Esophagus muscularis mucosa (tissue), 4 donors: ENCODE data around the gene CACNG3. TPM values are rescaled to one million over a fixed set of nuclear protein-coding genes. Genes with fewer than 3 reads are reported as not detected.
"Not testable (repeated sequence)": the region's sequence is repeated elsewhere in the genome, so short reads cannot be mapped to it uniquely, and the experiment has no call there.

Experiments used
- DNase-seq: peaks from one replicate; pipeline ENCODE4 v3.0.0-alpha.2; 2017; ENCODE audit errors: extremely low spot score
- H3K27ac ChIP-seq, 4 donors: fragments of 200-600 bp; sonication (generic); replicated peaks in 1 of 4; 1 replicate in 3 of 4; 2 replicates in 1 of 4; pipeline ENCODE4 v1.5.1; 2016 to 2019; ENCODE audit warnings: mild to moderate bottlenecking in 1 of 4
- H3K27me3 ChIP-seq, 4 donors: fragments of 200-600 bp; sonication (generic); one replicate each; pipeline versions ENCODE4 v1.5.1 to v1.6.0; 2016 to 2019
- H3K36me3 ChIP-seq, 4 donors: fragments of 200-600 bp; sonication (generic); one replicate each; pipeline ENCODE4 v1.5.1; 2016 to 2019
- H3K4me1 ChIP-seq, 4 donors: fragments of 200-600 bp; sonication (generic); one replicate each; pipeline ENCODE4 v1.5.1; 2016 to 2019
- H3K4me3 ChIP-seq, 4 donors: fragments of 200-600 bp; sonication (generic); 1 replicate in 2 of 4; 2 replicates in 2 of 4; pipeline ENCODE4 v1.5.1; 2016 to 2019; ENCODE audit warnings: mild to moderate bottlenecking in 4 of 4, moderate library complexity in 1 of 4
- H3K9me3 ChIP-seq, 4 donors: fragments of 200-600 bp; sonication (generic); 1 replicate in 3 of 4; 2 replicates in 1 of 4; pipeline ENCODE4 v1.5.1; 2016 to 2019
- CTCF ChIP-seq, 3 experiments: fragments of 200-600 bp in 2 of 3; fragments of 450-650 bp in 1 of 3; sonication (generic) in 2 of 3; IDR thresholded peaks; one replicate each; pipeline ENCODE4 v1.5.1; 2017 to 2019; ENCODE audit warnings: antibody characterized with exemption in 3 of 3, mild to moderate bottlenecking in 2 of 3, moderate library complexity in 1 of 3
- EP300 ChIP-seq: sonication (generic); formaldehyde crosslinking; IDR thresholded peaks from one replicate; pipeline ENCODE4 v1.6.1; 2017; ENCODE audit warnings: antibody characterized with exemption
- POLR2A ChIP-seq: fragments of 450-650 bp; IDR thresholded peaks from one replicate; pipeline ENCODE4 v1.6.1; 2017; ENCODE audit warnings: antibody characterized with exemption, moderate library complexity, mild to moderate bottlenecking, low read depth
- POLR2AphosphoS5 ChIP-seq, 2 donors: sonication (generic); formaldehyde crosslinking; IDR thresholded peaks; one replicate each; pipeline ENCODE4 v1.6.1; 2017; ENCODE audit warnings: antibody characterized with exemption in 2 of 2
- WGBS: methylation state at CpG from one replicate; pipeline ENCODE4 v1.1.5; 2018; 5-methylcytosine and 5-hydroxymethylcytosine counted together
- intact Hi-C: fragments of 100-400 bp; cut with DNase I; formaldehyde crosslinking; loops from one replicate; pipeline ENCODE4 v1.15.1; 2023
- total RNA-seq, 4 donors: library from RNA; depleted of rRNA; stranded (reverse); fragments of >200 nt; gene quantifications; one replicate each; pipeline versions ENCODE4 v1.1.0 to v1.2.1, GENCODE V29; 2016

Gene CACNG3
- total RNA-seq, 4 donors from 2014 or later, result not detected

GRCh38 chr16:24294131-24294530 lies 38.0 kb downstream of the CACNG3 start:
- intact Hi-C loops, result no loop called here
- DNase-seq, result no peak
- H3K9me3 ChIP-seq, result no peaks in the 10 kb centered on the region
- H3K27me3 ChIP-seq, result peaks cover 0 to 38% (median 0%) of the 10 kb centered on the region in 4 donors
- 82% methylated on average over 7 of the region's 7 CpGs for WGBS
- no peak overlapping the region for H3K4me3 ChIP-seq
- H3K4me1 ChIP-seq, result no peaks in the 10 kb centered on the region
- H3K27ac ChIP-seq, result no peak overlapping the region
- H3K36me3 ChIP-seq, result no peaks in the 10 kb centered on the region
- TF ChIP-seq CTCF (IDR thresholded peaks at IDR 0.05) (no peak), POLR2A (no peak), POLR2AphosphoS5 (IDR thresholded peaks at IDR 0.05) (no peak), EP300 (no peak)

- DNase-seq, result no peak
- Histone ChIP-seq H3K4me3 (no peak overlapping the region), H3K27me3 (peaks cover 0 to 29% (median 0%) of the 10 kb centered on the region in 4 donors), H3K36me3 (no peaks in the 10 kb centered on the region), H3K27ac (no peak overlapping the region), H3K4me1 (no peaks in the 10 kb centered on the region), H3K9me3 (no peaks in the 10 kb centered on the region)
- TF ChIP-seq CTCF (IDR thresholded peaks at IDR 0.05) (no peak), EP300 (no peak)
- intact Hi-C loops, result no loop called here
- WGBS, result 47% methylated on average over 2 of the region's 3 CpGs
These were observed 41.2 kb downstream of the CACNG3 start for GRCh38 chr16:24297375-24297774.

DNA sequence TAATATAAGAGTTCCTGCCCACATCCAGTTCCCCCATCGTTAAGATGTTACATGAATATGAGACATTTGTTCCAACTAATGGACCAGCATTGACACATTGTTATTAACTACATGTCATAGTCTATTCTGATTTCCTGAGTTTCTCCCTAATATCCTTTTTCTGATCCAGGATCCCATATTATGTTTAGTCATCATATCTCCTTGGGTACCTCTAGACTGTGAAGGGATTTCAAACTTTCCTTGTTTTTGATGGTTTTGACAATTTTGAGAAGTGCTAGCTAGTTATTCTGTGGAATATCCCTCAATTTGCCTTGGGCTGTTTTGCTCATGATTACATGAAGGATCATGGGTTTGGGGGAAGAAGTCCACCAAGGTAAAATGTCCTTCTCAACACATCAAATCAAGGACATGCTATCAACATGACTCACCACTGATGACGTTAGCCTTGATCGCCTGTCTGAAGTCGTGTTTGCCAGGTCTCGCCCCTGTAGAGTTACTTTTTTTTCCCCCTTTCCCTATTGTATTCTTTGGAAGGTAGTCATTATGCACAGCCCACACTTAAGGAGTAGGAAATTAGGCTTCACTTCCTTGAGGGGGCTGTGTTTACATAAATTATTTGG lies 42.5 kb downstream of the CACNG3 start:
- H3K36me3 ChIP-seq, result no peaks in the 10 kb centered on the region
- WGBS, result 85% methylated on average over 5 of the region's 5 CpGs
- no peak for TF ChIP-seq POLR2A
- no peak for TF ChIP-seq CTCF (IDR thresholded peaks at IDR 0.05)
- no peak for TF ChIP-seq EP300
- no peak for TF ChIP-seq POLR2AphosphoS5 (IDR thresholded peaks at IDR 0.05)
- no peaks in the 10 kb centered on the region for H3K9me3 ChIP-seq
- no peak for DNase-seq
- no peaks in the 10 kb centered on the region for H3K4me1 ChIP-seq
- H3K27ac ChIP-seq, result no peak overlapping the region
- H3K4me3 ChIP-seq, result no peak overlapping the region
- H3K27me3 ChIP-seq, result peaks cover 0 to 25% (median 0%) of the 10 kb centered on the region in 4 donors
- intact Hi-C loops, result no loop called here

- H3K36me3 ChIP-seq, result not testable (repeated sequence)
These were observed 44.6 kb downstream of the CACNG3 start for GRCh38 chr16:24300750-24301149.

DNA sequence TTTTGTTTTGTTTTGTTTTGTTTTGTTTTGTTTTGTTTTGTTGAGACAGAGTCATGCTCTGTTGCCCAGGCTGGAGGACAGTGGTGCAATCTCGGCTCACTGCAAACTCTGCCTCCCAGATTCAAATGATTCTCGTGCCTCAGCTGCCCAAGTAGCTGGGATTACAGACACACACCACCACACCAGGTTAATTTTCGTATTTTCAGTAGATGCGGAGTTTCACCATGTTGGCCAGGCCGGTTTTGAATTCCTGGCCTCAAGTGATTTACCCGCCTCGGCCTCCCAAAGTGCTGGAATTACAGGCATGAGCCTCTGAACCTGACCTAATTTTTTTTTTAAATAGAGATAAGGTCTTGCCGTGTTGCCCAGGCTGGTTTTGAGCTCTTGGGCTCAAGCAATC lies 46.5 kb downstream of the CACNG3 start:
- intact Hi-C loops, result no loop called here
- Histone ChIP-seq H3K4me1 (no peaks in the 10 kb centered on the region), H3K36me3 (no peaks in the 10 kb centered on the region), H3K4me3 (no peak overlapping the region), H3K27me3 (peaks cover 0 to 10% (median 0%) of the 10 kb centered on the region in 4 donors), H3K9me3 (no peaks in the 10 kb centered on the region), H3K27ac (no peak overlapping the region)
- no peak for TF ChIP-seq POLR2AphosphoS5 (IDR thresholded peaks at IDR 0.05)
- no peak for TF ChIP-seq POLR2A
- no peak for TF ChIP-seq EP300
- TF ChIP-seq CTCF (IDR thresholded peaks at IDR 0.05), result no peak
- 85% methylated on average over 8 of the region's 8 CpGs for WGBS
- DNase-seq, result no peak

More at GRCh38 chr16:24300750-24301149, 44.6 kb downstream of the CACNG3 start:
- DNase-seq, H3K4me1 ChIP-seq, intact Hi-C loops, H3K9me3 ChIP-seq, H3K27ac ChIP-seq, H3K4me3 ChIP-seq: not testable (repeated sequence)
- 87% methylated on average over 6 of the region's 6 CpGs for WGBS
- H3K27me3 ChIP-seq, result peaks cover 0 to 13% (median 0%) of the 10 kb centered on the region in 4 donors
